Measurements from ENCODE around the gene GOLGA3.
"Not testable (repeated sequence)": the region's sequence is repeated elsewhere in the genome, so short reads cannot be mapped to it uniquely, and the experiment has no call there.

The GOLGA3 gene

DNA sequence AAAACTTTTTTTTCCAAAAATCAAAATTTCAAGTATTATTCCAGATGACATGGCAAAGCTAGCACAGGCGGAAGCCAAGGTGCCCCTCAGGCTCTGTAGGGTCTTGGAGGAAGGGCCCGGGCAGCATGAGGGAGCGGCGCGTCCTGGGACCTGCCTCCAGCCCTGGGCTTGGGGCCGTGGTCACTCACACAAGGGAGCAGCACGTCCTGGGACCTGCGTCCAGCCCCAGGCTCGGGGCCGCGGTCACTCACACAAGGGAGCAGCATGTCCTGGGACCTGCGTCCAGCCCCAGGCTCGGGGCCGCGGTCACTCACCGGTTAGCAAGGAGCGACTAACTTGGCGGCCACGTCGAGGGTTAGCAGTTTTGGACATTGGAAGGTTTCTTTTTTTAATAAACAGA, 11.9 kb upstream of the GOLGA3 start:
- TF ChIP-seq, protein P1, sequence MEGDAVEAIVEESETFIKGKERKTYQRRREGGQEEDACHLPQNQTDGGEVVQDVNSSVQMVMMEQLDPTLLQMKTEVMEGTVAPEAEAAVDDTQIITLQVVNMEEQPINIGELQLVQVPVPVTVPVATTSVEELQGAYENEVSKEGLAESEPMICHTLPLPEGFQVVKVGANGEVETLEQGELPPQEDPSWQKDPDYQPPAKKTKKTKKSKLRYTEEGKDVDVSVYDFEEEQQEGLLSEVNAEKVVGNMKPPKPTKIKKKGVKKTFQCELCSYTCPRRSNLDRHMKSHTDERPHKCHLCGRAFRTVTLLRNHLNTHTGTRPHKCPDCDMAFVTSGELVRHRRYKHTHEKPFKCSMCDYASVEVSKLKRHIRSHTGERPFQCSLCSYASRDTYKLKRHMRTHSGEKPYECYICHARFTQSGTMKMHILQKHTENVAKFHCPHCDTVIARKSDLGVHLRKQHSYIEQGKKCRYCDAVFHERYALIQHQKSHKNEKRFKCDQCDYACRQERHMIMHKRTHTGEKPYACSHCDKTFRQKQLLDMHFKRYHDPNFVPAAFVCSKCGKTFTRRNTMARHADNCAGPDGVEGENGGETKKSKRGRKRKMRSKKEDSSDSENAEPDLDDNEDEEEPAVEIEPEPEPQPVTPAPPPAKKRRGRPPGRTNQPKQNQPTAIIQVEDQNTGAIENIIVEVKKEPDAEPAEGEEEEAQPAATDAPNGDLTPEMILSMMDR (IDR thresholded peaks at IDR 0.05; ENCODE audit: low read depth, low read length): no peak
- H3K4me3 ChIP-seq (ENCODE audit: low read depth, low read length): no peak overlapping the region

DNA sequence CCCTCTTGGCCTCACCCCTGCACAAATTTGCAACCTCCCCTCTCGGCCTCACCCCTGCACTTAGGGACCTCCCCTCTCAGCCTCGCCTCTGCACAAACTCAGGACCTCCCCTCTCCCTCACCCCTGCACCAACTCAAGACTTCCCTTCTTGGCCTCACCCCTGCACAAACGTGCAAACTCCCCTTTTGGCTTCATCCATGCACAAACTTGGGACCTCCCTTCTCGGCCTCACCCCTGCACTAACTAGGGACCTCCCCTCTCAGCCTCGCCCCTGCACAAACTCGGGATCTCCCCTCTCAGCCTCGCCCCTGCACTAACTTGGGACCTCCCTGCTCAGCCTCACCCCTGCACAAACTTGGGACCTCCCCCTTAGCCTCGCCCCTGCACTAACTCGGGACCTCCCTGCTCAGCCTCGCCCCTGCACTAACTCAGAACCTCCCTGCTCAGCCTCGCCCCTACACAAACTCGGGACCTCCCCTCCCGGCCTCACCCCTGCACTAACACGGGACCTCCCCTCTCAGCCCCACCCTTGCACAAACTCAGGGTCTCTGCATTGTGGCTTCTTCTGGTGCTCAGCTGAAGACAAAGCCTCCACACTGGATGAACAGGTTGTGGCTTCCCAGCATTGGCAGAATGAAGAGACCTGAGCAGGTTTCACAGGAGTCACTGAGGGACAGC, 11.0 kb upstream of the GOLGA3 start:
- TF ChIP-seq, protein P1 (IDR thresholded peaks at IDR 0.05; ENCODE audit: low read depth, low read length): no peak
- no peak overlapping the region for H3K4me3 ChIP-seq (ENCODE audit: low read depth, low read length)

DNA sequence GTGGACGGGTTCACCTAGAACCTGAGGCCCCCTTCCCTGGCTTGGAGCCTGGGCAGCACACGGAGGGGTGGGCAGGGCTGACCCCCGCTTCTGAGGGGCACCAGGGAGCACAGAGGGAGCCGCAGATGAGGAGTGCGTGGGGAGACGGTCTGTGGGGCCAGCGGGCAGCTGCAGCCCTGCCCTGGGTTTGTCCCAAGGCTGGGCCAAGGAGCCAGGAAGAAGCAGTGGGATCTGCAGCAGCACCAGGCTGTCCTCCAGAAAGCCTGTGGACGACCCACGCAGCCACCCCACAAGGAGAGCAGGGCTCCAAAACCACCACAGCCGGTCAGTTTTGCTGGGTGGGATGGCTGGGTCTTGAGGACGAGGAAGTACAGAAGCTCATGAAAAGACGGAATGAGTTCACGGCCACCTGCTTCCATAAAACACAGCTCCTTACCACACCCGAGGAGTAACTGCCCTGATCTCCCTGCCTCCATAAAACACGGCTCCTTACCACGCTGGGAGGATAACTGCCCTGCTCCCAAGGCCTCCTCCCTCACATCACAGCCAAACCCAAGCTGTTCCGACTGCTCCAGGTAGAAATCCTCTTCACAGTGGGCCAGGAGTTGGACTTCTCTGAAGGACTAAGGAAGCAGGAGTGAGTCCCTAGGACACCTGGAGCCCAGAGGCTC, 9.9 kb upstream of the GOLGA3 start:
- TF ChIP-seq, protein P1 (IDR thresholded peaks at IDR 0.05; ENCODE audit: low read depth, low read length): no peak
- no peak overlapping the region for H3K4me3 ChIP-seq (ENCODE audit: low read depth, low read length)

DNA sequence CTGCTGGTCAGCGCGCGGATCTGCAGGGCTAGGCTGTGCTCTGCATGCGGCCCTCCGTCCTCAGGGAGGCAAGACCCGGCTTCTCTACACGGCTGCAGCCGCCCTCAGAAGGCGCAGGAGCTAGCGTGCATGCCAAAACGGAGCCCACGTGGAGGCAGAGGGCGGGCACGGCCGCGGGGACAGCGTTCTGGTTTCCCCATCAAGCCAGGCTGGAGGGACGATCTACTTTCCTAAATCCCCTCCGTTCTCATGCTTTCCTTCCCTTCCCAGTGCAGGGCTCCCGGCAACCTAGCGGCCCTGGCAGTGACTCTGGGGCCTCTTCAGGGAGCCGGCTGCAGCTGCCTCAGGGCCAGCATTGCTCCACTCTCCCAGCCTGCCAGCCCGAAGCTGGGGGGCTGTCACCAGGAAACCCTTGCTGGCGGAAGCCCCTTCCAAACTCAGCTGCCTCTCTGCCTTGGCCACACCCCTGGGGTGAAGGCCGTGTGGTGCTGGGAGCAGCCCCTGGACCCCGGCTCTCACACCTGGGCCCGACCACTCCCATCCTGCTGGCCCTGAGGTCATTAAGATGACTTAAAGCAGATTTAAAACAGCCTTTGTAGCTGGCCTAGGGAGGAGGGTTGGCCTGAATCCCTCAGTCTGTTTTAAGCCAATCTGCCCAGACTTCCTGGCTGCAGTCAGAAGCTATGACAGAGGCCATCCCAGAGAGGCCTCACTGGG, 9.2 kb upstream of the GOLGA3 start:
- TF ChIP-seq, protein P1 (IDR thresholded peaks at IDR 0.05; ENCODE audit: low read depth, low read length): no peak
- no peak overlapping the region for H3K4me3 ChIP-seq (ENCODE audit: low read depth, low read length)

DNA sequence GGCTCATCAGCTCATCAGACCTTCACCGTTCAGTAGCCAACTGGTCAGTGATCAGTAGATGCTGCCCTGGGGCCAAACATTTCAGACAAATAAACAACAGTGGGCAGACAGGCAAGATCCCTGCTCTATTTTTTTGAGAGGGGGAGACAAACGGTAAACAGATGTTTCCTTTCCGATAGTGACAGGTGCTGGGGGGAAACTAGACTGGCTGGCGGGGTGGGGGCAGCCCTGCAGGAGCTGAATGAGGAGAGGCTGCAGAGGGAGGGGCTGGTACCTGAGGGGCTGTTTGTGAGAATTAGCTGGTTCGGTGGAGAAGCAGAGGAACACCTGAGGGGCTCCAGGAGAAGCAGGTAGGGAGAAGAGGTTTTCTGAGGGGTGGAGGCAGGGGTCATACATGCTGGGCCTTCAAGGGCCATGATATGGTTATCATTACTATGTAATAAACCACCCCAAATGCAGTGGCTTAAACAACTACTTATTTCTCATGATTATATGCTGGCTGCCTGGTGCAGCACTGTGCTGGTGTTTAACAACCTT, 8.2 kb upstream of the GOLGA3 start:
- no peak overlapping the region for H3K4me3 ChIP-seq (ENCODE audit: low read depth, low read length)
- TF ChIP-seq, protein P1 (IDR thresholded peaks at IDR 0.05; ENCODE audit: low read depth, low read length): no peak

DNA sequence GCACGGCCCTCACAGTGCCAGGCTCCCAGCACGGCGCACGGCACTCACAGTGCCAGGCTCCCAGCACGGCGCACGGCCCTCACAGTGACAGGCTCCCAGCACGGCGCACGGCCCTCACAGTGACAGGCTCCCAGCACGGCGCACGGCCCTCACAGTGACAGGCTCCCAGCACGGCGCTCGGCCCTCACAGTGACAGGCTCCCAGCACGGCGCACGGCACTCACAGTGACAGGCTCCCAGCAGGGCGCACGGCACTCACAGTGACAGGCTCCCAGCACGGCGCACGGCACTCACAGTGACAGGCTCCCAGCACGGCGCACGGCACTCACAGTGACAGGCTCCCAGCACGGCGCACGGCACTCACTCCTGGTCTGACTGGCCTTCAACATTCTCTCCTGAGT, 7.6 kb upstream of the GOLGA3 start:
- not testable (repeated sequence) for H3K4me3 ChIP-seq (ENCODE audit: low read depth, low read length)

DNA sequence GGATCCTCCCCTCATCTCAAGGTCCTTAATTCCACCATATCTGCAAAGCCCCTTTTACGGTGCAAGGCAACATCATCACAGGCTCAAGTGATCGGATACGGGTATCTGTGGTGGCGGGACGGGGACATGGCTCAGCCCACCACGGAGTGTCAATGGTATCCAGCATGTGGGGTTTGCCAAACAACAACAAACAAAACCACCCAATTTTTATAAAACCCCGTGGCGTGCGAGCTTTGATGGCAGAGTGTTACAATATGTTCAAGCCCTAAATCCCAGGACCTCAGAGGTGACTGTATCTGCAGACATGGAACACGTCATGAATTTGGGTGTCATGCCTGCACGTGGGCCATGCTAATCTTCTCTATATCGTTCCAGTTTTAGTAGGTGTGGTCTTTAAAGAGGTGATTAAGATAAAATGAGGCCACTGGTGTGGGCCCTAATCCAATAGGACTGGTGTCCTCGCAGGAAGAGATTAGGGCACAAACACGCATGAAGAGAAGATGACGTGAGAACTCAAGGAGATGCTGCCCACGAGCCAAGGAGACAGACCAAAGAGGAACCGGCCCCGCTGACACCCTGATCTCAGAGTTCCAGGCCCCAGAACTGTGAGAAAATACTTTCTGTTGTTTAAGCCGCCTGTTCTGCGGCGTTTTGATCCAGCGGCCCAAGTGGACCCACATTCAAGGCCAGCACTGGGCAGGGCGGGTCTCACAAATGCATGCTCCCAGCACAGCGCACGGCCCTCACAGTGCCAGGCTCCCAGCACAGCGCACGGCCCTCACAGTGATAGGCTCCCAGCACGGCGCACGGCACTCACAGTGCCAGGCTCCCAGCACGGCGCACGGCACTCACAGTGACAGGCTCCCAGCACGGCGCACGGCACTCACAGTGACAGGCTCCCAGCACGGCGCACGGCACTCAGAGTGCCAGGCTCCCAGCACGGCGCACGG, 6.7 kb upstream of the GOLGA3 start:
- no peak overlapping the region for H3K4me3 ChIP-seq (ENCODE audit: low read depth, low read length)
- TF ChIP-seq, protein P1 (IDR thresholded peaks at IDR 0.05; ENCODE audit: low read depth, low read length): no peak
